SU-DHL-6 (cell line): ENCODE data around the gene PITX2.

Source experiments
- H2AFZ ChIP-seq: fragments of 200-600 bp; sonication (generic); 2 replicates; pipeline ENCODE4 v1.6.1; 2014; ENCODE audit warnings: low read depth, mild to moderate bottlenecking, moderate library complexity, mixed read lengths, antibody characterized with exemption, low read length; ENCODE audit not compliant: severe bottlenecking
- H3F3A ChIP-seq: fragments of 200-600 bp; shearing (Covaris generic); 2 replicates; pipeline ENCODE4 v1.6.0; 2016; ENCODE audit warnings: antibody characterized with exemption, mild to moderate bottlenecking; ENCODE audit not compliant: insufficient read depth
- H3K27ac ChIP-seq: fragments of 200-600 bp; sonication (generic); 2 replicates; pipeline ENCODE4 v1.5.1; 2016; ENCODE audit warnings: low read depth, mild to moderate bottlenecking, low read length, moderate library complexity, mixed read lengths
- H3K27me3 ChIP-seq: fragments of 200-600 bp; sonication (generic), shearing (Covaris generic); 2 replicates; pipeline ENCODE4 v1.6.0; 2014; ENCODE audit warnings: mild to moderate bottlenecking, low read length
- H3K36me3 ChIP-seq: fragments of 200-600 bp; sonication (generic); 2 replicates; pipeline ENCODE4 v1.6.1; 2014; ENCODE audit warnings: mild to moderate bottlenecking, low read length, mixed read lengths
- H3K4me2 ChIP-seq: fragments of 300-600, 200-600 bp; shearing (Covaris generic), sonication (generic); 2 replicates; pipeline ENCODE4 v1.6.0; 2014; ENCODE audit warnings: low read length, low read depth, mild to moderate bottlenecking; ENCODE audit not compliant: poor library complexity, severe bottlenecking
- H3K4me3 ChIP-seq: fragments of 200-600 bp; sonication (generic); 2 replicates; pipeline ENCODE4 v1.5.1; 2014; ENCODE audit warnings: antibody characterized with exemption, low read length, mild to moderate bottlenecking, mixed read lengths; ENCODE audit not compliant: insufficient read depth, poor library complexity, severe bottlenecking
- H3K79me2 ChIP-seq: fragments of 200-600 bp; sonication (generic); 2 replicates; pipeline ENCODE4 v1.6.1; 2014; ENCODE audit warnings: mild to moderate bottlenecking, low read length, moderate library complexity; ENCODE audit not compliant: insufficient read depth
- H3K9ac ChIP-seq: fragments of 200-600 bp; sonication (generic); 2 replicates; pipeline ENCODE4 v1.7.0; 2014; ENCODE audit warnings: mild to moderate bottlenecking, low read length
- H3K9me2 ChIP-seq: fragments of 200-600 bp; sonication (generic); replicated peaks from 2 replicates; pipeline ENCODE4 v1.6.1; 2014; ENCODE audit warnings: low read length; ENCODE audit not compliant: insufficient read depth
- H3K9me3 ChIP-seq: fragments of 200-600 bp; sonication (generic); 2 replicates; pipeline ENCODE4 v1.6.1; 2014; ENCODE audit warnings: low read length, mixed read lengths; ENCODE audit not compliant: insufficient read depth
- H4K20me1 ChIP-seq: fragments of 200-600 bp; sonication (generic); 2 replicates; pipeline ENCODE4 v1.6.1; 2014; ENCODE audit warnings: low read depth, mild to moderate bottlenecking, antibody characterized with exemption, low read length, moderate library complexity, mixed read lengths
- EZH2phosphoT487 ChIP-seq: fragments of 200-600 bp; sonication (generic), shearing (Covaris generic); conservative IDR thresholded peaks from 2 replicates; pipeline ENCODE4 v1.6.1; 2018; ENCODE audit warnings: mild to moderate bottlenecking, antibody characterized with exemption, low read length, moderate library complexity, mixed read lengths
- TF ChIP-seq, protein P1 (sequence below): fragments of 200-600 bp; sonication (generic); IDR thresholded peaks from one replicate; pipeline ENCODE4 v1.5.1; 2017; ENCODE audit warnings: antibody characterized with exemption, mild to moderate bottlenecking, low read length, moderate library complexity; ENCODE audit not compliant: insufficient read depth, poor library complexity, severe bottlenecking

PITX2 gene

DNA sequence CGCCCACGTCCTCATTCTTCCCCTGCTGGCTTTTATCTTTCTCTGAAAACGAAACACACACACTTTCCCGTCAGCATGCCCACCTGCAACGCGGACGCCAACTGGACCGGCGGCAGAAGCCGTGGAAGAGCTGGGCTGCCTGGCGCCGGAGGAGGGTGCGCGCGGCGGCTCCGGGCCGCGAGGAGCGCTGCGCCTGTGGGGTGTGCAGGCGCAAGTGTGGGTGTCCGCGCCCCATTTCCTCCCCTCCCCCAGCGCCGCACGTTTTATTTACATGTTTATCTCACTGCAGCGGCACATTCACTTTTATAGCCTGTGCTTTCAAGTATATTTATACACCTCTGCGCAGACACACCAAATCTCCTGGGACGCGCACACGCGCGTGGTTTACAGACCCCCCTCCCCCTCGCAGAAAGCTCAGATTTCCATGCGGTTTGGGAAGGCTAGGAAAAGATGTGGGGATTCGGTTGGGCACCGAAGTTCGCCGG, 1.5 kb downstream of the PITX2 start:
- Histone ChIP-seq H3K9ac (no peak overlapping the region), H3K9me2 (no peaks in the 10 kb centered on the region), H3K4me3 (no peak overlapping the region), H3K9me3 (no peaks in the 10 kb centered on the region), H3K36me3 (no peaks in the 10 kb centered on the region), H3K79me2 (no peaks in the 10 kb centered on the region), H4K20me1 (no peaks in the 10 kb centered on the region), H3K4me2 (no peak overlapping the region), H3K27me3 (no peaks in the 10 kb centered on the region), H3K27ac (no peak overlapping the region), H2AFZ (no peak overlapping the region), H3F3A (no peaks in the 10 kb centered on the region)
- TF ChIP-seq, protein P1, sequence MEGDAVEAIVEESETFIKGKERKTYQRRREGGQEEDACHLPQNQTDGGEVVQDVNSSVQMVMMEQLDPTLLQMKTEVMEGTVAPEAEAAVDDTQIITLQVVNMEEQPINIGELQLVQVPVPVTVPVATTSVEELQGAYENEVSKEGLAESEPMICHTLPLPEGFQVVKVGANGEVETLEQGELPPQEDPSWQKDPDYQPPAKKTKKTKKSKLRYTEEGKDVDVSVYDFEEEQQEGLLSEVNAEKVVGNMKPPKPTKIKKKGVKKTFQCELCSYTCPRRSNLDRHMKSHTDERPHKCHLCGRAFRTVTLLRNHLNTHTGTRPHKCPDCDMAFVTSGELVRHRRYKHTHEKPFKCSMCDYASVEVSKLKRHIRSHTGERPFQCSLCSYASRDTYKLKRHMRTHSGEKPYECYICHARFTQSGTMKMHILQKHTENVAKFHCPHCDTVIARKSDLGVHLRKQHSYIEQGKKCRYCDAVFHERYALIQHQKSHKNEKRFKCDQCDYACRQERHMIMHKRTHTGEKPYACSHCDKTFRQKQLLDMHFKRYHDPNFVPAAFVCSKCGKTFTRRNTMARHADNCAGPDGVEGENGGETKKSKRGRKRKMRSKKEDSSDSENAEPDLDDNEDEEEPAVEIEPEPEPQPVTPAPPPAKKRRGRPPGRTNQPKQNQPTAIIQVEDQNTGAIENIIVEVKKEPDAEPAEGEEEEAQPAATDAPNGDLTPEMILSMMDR, result no peak
- TF ChIP-seq EZH2phosphoT487, result no peak

DNA sequence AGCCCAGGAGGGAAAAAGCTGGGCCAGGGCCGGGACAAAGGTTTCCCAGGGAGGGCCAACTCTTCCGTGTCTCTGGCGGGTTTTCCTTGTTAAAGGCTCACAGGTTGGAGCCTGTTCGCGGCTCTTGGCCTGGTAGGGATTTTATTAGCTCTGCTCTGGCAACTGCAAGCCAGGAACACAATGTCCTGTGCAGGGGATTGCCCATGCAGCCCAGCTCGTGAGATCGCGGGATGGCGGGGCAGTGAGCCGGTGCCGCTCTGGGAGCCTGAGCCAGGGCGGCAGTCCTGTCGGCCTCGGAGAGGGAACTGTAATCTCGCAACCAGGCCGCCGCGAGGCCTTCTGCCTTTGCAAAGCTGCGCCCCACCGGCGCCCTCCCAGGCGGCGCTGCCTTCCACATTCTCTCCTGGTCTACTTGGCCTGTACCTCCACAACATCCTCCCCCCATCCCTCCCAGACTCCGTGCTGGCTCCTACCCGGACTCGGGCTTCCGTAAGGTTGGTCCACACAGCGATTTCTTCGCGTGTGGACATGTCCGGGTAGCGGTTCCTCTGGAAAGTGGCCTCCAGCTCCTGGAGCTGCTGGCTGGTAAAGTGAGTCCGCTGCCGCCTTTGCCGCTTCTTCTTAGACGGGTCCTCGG, 2.1 kb downstream of the PITX2 start:
- no peaks in the 10 kb centered on the region for H3K36me3 ChIP-seq
- H2AFZ ChIP-seq, result no peak overlapping the region
- no peak overlapping the region for H3K4me2 ChIP-seq
- TF ChIP-seq, protein P1, result no peak
- TF ChIP-seq EZH2phosphoT487, result no peak
- no peaks in the 10 kb centered on the region for H3K9me2 ChIP-seq
- H3F3A ChIP-seq, result no peaks in the 10 kb centered on the region
- H4K20me1 ChIP-seq, result no peaks in the 10 kb centered on the region
- H3K9ac ChIP-seq, result no peak overlapping the region
- no peak overlapping the region for H3K27ac ChIP-seq
- no peak overlapping the region for H3K4me3 ChIP-seq
- no peaks in the 10 kb centered on the region for H3K27me3 ChIP-seq
- no peaks in the 10 kb centered on the region for H3K9me3 ChIP-seq
- no peaks in the 10 kb centered on the region for H3K79me2 ChIP-seq

DNA sequence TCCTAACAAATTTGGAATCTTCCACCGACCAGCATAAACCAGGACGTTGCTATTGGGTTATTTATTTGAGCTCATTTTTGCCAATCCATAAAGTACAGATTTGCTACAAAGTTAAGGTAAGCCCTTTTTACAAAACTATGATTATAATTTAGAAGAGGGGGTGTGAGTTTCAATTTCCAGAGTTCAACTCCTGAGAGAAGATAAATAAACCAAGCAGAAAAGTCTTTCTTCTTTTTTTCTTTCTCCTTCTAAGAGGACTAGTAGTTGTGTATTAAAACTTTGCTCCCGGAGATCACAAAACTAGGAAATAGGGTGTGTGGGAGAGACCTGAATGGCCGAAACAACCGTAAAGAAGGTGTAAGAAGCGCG, 2.6 kb downstream of the PITX2 start:
- no peaks in the 10 kb centered on the region for H3K9me3 ChIP-seq
- H3K9ac ChIP-seq, result no peak overlapping the region
- H3K27ac ChIP-seq, result no peak overlapping the region
- H3K9me2 ChIP-seq, result no peaks in the 10 kb centered on the region
- H3F3A ChIP-seq, result no peaks in the 10 kb centered on the region
- H3K4me2 ChIP-seq, result no peak overlapping the region
- no peak overlapping the region for H3K4me3 ChIP-seq
- H2AFZ ChIP-seq, result no peak overlapping the region
- no peak for TF ChIP-seq EZH2phosphoT487
- TF ChIP-seq, protein P1, result no peak
- H3K36me3 ChIP-seq, result no peaks in the 10 kb centered on the region
- no peaks in the 10 kb centered on the region for H3K79me2 ChIP-seq
- H4K20me1 ChIP-seq, result no peaks in the 10 kb centered on the region
- no peaks in the 10 kb centered on the region for H3K27me3 ChIP-seq
